Measurements from ENCODE around the gene DNTTIP2.
"Not testable (repeated sequence)": the region's sequence is repeated elsewhere in the genome, so short reads cannot be mapped to it uniquely, and the experiment has no call there.

DNTTIP2 gene

DNA sequence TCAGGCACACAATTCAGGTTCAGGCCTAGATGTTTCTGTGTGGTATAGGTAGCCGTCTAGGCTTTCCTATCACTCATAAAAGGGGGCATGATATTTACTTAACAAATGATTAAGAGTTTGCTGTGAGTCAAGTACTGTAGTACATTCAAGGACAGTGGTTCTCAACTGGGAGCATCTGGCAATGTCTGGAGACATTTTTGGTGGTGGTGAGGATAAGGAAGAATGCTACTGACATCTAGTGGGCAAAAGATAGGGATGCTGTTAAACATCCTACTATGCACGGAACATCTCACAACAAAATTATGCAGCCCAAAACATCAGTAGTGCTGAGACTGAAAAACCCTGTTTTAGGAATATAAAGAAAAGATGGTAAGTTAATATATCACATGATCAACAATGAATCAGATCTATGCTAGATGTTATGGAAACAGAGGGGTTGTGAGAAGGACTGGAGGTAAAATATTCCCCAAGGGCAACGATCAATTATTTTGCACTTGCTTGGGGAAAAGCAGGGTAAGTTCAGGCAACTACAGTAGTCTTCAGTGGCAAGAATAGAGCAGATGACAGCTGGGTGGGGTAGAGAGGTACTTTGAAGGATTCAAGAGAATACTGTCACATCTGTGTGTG is 4.9 kb downstream of the DNTTIP2 start:
- no peak for DNase-seq

DNA sequence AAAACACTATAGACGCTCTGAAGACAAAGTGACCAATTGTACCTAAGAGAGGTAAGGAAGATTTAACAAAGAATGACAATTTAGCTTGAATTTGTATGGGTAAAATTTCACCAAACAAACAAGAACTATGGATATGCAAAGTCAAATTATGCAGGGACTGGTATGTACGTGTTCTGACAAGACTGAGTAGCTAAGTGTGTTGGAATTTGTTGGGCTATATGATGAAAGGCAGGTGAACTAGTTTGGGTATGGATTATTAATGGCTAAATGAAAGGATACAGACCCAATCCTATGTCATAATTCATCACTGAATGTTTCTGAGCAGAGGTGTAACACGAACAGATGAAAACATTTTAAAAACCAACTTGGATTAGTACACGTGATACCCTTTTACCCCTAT is 7.6 kb downstream of the DNTTIP2 start:
- DNase-seq: no peak

DNA sequence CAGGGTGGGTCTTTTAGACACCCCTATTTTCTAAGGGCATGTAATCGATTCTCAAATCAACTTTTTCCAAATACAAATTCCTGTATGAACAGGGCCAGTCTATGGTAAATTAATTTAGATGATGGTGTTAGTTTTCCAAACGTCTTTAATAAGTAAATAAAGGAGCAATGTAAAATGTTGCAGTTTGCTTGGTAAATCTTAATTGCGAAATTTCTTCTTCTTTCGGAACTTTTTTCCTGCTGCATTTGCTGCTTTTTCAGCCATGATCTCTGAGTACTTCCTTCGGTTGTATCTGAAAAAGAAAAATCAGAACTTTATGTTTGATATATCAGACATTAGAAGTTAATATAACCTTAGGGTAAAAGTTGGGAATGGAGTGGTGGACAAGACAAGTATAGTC is 9.4 kb downstream of the DNTTIP2 start:
- no peak for DNase-seq

DNA sequence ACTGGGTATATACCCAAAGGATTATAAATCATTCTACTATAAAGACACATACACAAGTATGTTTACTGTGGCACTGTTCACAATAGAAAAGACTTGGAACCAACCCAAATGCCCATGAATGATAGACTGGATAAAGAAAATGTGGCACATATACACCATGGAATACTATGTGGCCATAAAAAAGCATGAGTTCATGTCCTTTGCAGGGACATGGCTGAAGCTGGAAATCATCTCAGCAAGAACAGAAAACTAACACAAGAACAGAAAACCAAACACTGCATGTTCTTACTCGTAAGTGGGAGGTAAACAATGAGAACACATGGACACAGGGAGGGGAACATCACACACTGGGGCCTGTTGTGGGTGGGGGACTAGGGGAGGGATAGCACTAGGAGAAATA is 10.5 kb downstream of the DNTTIP2 start:
- DNase-seq: not testable (repeated sequence)

DNA sequence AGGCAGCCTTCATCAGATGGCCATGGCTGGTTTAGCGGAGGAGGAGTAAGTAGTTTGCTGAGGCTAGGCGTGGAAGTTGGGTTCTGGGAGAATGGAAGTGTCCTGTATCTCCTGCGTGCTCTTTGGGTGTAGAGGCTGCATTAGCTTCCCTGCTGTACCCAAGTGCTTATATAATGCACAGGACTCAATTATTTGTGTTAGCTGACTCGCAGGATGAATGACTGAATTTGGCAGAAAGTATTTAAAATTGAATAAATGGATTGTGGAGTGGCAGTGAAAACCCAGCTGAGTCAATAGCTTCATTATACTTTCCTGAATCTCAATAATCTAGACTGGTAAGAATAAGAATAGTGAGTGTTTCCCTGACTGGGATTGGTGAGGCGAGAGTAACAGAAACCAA is 13.8 kb downstream of the DNTTIP2 start:
- DNase-seq: no peak

DNA sequence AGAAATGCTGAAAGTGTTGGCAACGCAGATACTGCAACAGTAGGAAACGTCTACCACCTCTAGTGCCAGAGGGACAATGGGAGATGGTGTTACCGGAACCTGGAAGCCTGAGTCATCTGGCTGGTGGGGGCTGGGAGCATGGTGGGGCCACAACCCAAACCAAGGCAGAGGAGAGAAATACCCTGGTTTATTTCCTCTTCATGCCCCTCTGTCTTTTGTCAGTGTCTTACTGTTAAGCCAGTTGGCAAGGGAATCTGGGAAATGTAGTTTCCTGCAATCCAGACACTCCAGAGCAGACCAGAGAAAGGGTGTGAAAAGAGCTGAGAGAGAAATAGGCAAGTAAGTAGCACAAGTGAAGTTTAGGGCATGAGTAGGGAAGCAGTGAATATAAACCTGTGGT is 14.8 kb downstream of the DNTTIP2 start:
- DNase-seq: no peak

DNA sequence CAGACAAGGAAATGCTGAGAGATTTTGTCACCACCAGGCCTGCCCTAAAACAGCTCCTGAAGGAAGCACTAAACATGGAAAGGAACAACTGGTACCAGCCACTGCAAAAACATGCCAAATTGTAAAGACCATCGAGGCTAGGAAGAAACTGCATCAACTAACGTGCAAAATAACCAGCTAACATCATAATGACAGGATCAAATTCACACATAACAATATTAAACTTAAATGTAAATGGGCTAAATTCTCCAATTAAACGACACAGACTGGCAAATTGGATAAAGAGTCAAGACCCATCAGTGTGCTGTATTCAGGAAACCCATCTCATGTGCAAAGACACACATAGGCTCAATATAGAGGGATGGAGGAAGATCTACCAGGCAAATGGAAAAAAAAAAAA is 21.4 kb downstream of the DNTTIP2 start:
- not testable (repeated sequence) for DNase-seq

DNA sequence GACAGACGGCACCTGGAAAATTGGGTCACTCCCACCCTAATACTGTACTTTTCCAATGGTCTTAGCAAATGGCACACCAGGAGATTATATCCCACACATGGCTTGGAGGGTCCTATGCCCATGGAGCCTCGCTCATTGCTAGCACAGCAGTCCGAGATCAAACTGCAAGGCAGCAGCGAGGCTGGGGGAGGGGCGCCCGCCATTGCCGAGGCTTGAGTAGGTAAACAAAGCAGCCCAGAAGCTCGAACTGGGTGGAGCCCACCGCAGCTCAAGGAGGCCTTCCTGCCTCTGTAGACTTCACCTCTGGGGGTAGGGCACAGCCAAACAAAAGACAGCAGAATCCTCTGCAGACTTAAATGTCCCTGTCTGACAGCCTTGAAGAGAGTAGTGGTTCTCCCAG is 23.0 kb downstream of the DNTTIP2 start:
- DNase-seq: not testable (repeated sequence)

DNA sequence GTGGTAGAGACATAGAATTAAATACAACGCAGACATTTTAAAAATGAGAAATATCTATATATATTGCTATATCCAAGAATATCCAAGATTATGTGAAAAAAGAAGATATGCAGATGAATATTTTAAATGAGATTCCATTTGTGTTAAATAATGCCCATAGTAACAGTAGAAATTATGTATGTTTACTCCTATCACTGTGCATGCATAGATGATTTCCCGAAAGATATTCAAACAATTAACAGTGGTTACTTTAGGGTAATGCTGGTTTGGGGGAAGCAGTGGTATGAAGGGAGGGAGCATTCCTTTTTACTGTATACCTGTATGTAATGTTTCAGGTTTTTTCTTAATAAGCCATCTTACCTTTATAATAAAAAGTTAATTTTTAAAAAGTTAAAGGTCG is 25.1 kb downstream of the DNTTIP2 start:
- no peak for DNase-seq

DNA sequence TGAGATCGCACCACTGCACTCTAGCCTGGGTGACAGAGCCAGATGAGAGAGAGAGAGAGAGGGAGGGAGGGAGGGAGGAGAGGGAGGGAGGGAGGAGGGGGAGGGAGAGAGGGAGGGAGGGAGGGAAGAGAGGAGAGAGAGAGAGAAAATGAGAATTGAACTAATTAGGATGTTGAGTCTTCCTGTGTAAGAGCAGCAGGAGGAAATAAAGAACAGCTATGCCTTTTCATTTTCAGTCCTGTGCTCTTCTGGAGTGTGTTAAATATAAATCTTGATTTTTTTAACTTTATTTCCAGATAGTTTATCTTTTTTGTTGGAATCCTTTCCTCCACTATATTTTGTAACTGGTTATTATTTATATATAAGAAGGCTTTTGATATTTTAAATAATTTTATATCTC is 27.1 kb downstream of the DNTTIP2 start:
- DNase-seq: no peak

DNA sequence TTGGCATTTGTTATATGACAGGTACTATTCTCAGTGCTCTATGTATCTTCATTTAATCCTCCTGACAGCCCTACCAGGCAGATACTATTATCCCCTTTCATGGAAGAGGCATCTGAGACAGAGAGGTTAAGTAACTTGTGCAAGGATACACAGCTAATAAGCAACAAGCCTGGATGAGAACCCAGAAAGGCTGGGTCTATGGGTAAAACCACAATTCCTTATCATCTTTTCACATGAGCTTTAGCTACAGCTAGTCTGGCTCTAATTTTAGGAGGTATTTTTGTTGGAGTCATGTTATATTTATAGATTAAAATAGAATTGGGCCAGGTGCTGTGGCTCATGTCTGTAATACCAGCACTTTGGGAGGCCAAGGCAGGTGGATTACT is 27.7 kb downstream of the DNTTIP2 start:
- no peak for DNase-seq

DNA sequence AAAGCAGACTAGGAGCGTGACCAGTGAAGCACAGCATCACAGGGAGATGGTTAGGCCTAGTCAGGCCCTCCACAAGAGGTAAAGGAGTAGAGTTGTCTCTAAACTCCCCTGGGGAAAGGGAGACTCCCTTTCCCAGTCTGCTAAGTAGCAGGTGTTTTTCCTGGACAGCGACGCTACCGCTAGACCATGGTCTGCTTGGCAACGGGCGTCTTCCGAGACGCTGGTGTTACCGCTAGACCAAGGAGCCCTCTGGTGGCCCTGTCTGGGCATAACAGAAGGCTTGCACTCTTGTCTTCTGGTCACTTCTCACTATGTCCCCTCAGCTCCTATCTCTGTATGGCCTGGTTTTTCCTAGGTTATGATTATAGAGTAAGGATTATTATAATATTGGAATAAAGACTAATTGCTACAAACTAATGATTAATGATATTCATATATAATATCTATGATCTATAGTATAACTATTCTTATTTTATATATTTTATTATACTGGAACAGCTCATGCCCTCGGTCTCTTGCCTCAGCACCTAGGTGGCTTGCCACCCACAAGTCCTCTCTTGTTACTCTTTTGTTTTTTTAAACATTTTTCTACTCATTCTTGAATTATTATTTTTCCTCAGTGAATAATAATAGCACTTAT is 28.2 kb downstream of the DNTTIP2 start:
- DNase-seq: peak; percentile 48

DNA sequence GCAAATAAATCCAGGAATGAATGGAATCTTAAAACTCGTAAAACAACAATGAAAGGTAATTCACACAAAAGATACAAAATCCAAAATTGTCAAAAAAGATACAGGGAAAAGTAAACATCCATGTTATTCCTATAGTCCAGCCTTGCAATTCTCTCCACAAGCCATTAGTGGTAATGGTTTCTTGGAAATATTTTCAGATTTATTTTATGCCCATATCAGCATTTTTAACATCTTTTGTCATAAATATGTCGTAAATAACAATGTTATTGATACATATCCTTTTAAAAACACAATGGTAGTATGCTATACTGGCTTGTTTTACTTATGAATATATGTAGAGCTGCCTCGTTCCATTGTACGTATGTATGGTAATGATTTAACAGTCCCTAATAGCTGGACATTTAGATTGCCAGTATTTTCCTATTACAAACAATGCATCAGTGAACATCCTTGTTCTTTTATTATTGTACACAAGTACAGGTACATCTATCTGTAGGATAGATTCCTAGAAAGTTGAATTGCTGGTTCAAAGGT is 30.6 kb downstream of the DNTTIP2 start:
- DNase-seq: no peak

DNA sequence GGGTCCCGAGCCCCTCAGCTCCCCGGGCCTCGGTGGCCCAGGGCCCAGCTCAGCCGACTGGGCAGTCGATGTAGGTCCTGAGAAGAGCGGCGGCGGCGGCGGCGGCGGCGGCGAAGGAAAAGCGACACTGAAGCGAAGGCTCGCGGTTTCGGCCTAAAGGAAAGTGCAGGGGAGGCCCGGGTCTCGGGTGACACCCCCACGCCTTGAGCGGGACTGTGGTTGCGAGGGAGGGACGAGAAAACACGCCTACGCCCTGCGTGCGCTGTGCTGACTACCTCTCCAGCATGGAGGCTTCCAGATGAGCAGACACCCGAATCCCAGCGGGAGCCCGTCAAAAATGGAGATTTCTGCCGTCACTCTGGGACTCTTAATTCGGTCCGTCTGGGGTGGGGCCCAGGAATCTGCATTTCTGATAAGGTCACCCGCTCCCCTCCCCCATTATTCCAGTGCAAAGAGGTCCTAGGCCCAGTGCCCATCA is 31.2 kb downstream of the DNTTIP2 start:
- peak; percentile 95 for DNase-seq

DNA sequence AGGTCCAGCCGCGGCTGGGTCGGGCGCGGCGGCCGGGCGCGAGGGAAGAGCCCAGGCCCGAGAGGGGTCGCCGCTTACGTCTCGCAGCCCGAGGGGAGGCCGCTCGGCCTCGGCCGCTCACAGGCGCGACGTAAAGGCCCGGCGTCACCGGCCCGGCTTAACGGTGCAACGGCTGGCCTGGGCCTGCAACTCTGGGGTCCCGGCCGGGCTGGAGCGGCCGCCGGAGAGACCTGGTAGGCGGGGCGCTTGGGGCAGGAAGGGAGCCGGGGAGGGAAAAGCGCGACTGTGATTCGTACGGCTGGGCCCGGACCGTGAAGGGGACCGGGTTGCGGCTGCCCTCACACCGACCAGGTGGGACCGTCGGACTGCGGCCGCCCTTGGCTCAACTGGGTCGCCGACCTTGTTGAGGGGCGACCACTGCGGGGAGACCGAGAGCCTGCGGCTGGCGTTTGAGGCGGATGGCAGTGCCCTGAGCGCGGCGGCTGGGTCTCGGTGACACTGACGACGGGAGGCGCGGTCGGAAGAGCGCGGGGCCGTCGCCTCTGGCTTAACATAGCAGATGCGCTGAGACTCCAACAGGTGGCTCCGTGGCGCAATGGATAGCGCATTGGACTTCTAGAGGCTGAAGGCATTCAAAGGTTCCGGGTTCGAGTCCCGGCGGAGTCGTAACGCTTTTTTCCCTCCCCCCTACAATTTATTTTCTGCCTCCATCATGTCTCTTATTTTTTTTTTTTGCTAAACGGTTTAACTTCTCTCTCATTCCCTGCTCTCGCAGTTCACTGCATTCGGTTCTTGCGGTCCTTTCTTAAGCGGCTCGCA is 31.8 kb downstream of the DNTTIP2 start:
- DNase-seq: peak; percentile 99

DNA sequence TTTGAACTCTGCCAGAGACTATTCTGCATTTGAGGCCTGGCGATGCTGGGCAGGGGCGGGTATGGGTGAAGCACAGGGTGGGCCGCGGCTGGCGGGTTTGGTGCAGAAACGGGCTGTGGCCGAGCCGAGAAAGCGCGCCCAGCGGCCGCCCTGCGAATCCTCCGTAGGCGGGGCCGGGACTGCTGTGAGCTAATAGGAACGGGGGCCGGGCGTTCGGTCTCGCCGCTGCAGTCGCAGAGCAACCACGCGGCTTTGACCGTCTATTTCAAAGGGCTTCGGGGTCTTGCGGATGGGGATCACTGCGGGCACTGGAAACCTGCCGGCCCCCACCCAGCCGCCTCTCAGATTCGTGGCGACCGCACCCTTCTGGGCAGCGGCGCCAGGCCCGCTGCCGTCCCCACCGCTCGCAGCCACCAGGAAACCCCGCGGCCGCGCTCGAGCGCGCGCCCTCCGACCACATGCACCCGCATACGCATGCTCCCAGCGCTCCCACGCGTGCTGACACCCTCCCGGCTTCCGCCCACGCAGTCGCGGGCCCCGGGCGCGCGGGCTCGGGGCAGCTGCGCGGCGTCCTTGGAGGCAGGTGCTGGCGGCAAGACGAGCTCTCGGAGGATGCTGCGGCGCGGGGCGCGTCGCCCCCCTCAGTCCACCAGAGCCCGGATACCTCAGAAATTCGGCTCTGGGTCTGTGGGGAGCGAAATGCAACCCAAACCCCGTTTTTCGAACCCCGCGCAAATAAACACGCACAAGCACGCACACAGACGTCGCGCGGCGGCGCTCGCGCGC is 32.6 kb downstream of the DNTTIP2 start:
- DNase-seq: peak; percentile 97

DNA sequence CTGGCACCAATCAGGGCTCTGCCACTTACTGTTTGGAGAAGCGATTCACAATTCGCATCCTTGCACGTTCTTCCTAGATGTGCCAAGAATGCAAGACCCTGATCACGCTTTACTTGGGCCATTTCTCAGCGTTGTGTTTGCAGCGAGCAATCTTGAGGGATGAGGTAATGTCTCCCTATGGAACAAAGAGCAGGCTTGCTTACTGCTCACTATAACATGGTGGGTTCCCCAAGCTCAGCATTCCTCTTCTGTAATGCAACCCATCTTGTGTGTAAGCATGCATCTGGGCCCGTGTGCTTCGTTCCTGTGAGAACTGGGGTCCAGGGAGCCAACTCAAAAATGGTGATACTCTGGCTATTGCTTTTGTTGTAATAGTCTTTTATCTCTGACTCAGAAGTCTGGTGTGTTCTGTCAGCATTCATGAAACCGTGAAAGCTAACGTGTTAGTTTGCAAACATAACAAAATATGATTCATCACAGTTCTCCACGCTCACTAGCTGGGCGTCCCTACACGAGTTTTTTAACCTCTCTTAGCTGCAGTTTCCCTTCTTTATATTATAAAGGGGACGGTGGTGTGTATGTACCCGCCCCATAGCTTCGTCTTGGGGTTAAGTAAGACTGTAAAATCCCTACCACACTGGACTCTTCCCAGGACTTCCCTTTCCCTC is 33.3 kb downstream of the DNTTIP2 start:
- no peak for DNase-seq

DNA sequence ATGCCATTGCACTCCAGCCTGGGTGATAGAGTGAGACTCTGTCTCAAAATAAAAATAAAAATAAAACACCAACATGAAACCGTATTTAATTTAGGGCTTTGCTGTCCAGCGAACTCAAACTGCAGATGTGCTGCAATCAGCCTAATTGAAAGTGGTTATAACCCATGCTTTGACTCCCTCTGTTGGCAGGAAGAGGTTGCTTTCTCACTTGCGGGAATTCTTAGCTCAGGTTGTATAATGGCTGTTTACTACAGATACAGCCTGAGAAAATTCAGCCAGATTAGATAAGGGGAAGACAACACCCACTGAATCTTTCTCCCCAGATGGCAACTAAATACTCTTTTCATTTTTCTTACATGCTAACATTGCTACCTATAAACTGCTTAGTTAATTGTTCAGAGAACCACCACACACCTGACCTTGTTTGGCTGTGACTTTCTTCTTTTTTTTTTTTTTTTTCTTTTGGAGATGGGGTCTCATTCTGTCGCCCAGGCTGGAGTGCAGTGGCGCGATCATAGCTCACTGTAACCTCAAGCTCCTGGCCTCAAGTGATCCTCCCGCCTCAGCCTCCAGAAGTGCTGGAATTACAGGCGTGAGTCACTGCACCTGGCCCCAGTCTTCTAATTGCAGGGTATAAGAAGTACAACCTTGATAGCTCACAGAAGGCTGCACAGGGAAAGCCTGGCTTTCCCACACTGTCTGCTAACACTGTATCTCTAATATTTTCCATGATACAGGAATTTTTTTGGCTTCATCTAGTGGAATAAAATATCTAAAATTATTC is 34.6 kb downstream of the DNTTIP2 start:
- DNase-seq: peak; percentile 70

DNA sequence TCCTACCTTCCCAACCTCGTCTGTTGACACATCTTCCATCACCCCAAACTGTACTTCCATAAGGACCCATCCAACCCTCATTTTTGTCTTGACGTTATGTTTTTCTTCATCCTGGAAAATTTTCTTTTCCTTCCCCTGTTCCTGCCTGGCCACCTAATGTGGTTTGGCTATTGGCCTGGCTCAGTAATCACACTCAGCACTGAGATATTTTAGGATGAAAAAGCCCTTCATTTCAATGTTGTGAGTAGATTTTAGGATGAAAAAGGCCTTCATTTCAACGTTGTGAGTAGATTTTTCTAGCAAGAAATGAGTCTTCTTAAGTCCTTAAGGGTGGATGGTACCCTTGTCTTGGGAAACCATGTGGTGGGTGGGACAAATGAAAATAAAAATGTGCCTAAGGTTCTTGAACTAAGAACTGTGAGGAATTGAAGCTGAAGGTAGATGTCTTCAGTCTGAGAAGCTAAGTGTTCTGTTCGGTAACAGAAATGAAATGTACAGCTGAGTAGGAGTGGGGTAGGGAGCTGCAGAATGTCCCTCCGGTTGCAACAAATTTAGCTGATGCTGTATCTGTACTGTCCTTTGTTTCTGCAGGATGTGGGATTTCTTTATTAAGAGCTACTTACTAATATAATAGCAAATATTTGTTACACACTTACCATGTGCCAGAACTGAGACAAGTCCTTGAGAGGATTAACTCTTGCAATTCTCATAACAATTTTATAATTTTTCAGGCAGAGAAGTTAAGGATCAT is 36.1 kb downstream of the DNTTIP2 start:
- DNase-seq: no peak

DNA sequence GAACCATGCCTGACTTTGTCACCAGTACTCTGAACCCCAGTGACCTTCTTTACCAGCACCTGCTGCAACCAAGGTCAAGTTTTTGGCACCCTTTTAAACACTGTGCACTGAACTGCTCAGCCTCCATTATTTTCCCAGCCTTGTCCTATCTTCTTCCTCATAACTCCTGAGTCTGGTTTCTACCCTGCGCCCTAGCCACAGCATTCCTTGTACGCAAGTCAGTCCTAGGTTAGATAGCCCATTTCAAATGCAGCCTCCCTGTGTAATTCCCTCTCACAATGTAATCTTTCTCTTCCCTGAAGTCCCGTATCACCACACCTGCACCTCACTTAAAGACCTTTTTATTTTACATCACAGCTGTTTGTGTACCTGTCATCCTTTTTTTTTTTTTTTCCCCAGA is 37.2 kb downstream of the DNTTIP2 start:
- DNase-seq: no peak

Measured in retina (tissue), 1 donor.